Erythroblast (primary cell): Measurements from ENCODE around the gene SBF2.

Experiments
- GATA1 ChIP-seq: IDR thresholded peaks from 2 replicates; pipeline ENCODE4 v1.6.1; 2011; ENCODE audit warnings: low read depth, mild to moderate bottlenecking, control low read depth, low read length, moderate library complexity
- POLR2A ChIP-seq: IDR thresholded peaks from 2 replicates; pipeline ENCODE4 v1.6.1; 2011; ENCODE audit warnings: mild to moderate bottlenecking, low read length

GRCh38 chr11:9927670-9928069 is 366.3 kb downstream of the SBF2 start:
- no peak for TF ChIP-seq POLR2A
- TF ChIP-seq GATA1, result no peak
